Smooth muscle cell (in vitro differentiated cells): ENCODE measurements around the gene TVP23B. TPM values are rescaled to one million over a fixed set of nuclear protein-coding genes. Genes with fewer than 3 reads are reported as not detected.
"Not testable (repeated sequence)": the region's sequence is repeated elsewhere in the genome, so short reads cannot be mapped to it uniquely, and the experiment has no call there.

Experiments used
- DNase-seq: peaks from one replicate; lab custom pipeline; 2025; ENCODE audit not compliant: unreplicated experiment; lab: John Stamatoyannopoulos, UW
- H2AFZ ChIP-seq: fragments of 200-600 bp; sonication (generic); 2 replicates; pipeline ENCODE4 v1.6.0; 2016; ENCODE audit warnings: antibody characterized with exemption, low read depth, mild to moderate bottlenecking
- H3F3A ChIP-seq: fragments of 200-600 bp; sonication (generic); 2 replicates; pipeline ENCODE4 v1.6.0; 2017; ENCODE audit warnings: antibody characterized with exemption, low read depth
- H3K27ac ChIP-seq: fragments of 200-600 bp; sonication (generic); 2 replicates; pipeline ENCODE4 v1.5.1; 2016; ENCODE audit warnings: low read depth, mild to moderate bottlenecking
- H3K27me3 ChIP-seq: fragments of 200-600 bp; sonication (generic); 2 replicates; pipeline ENCODE4 v1.6.1; 2016; ENCODE audit warnings: low read depth, mild to moderate bottlenecking
- H3K36me3 ChIP-seq: fragments of 200-600 bp; sonication (generic); 2 replicates; pipeline ENCODE4 v1.5.1; 2016; ENCODE audit warnings: low read depth
- H3K4me1 ChIP-seq: fragments of 200-600 bp; sonication (generic); 2 replicates; pipeline ENCODE4 v1.5.1; 2016; ENCODE audit warnings: low read depth
- H3K4me2 ChIP-seq: fragments of 200-600 bp; sonication (generic); 2 replicates; pipeline ENCODE4 v1.6.0; 2016; ENCODE audit warnings: mild to moderate bottlenecking
- H3K4me3 ChIP-seq: fragments of 200-600 bp; sonication (generic); 2 replicates; pipeline ENCODE4 v1.5.1; 2016; ENCODE audit warnings: mild to moderate bottlenecking
- H3K79me2 ChIP-seq: fragments of 200-600 bp; sonication (generic); 2 replicates; pipeline ENCODE4 v1.6.0; 2016; ENCODE audit warnings: low read depth, mild to moderate bottlenecking
- H3K9ac ChIP-seq: fragments of 200-600 bp; sonication (generic); 2 replicates; pipeline ENCODE4 v1.6.0; 2016; ENCODE audit warnings: low read depth
- H3K9me3 ChIP-seq: fragments of 200-600 bp; sonication (generic); replicated peaks from 2 replicates; pipeline ENCODE4 v1.5.1; 2016; ENCODE audit warnings: low read depth
- H4K20me1 ChIP-seq: fragments of 200-600 bp; sonication (generic); 2 replicates; pipeline ENCODE4 v1.6.0; 2016; ENCODE audit warnings: low read depth
- WGBS: methylation state at CpG from one replicate; pipeline ENCODE4 v1.1.7; 2016; ENCODE audit warnings: low lambda C conversion rate; 5-methylcytosine and 5-hydroxymethylcytosine counted together
- polyA plus RNA-seq: library from polyadenylated mRNA; unstranded; fragments of >200 nt; fragmentation: Nextera tagmentation; extraction: Ambion mirVana; gene quantifications from 2 replicates; pipeline ENCODE4 v1.2.1, GENCODE V29; 2016
- total RNA-seq: library from RNA; depleted of rRNA; stranded (reverse); fragments of >200 nt; gene quantifications from 2 replicates; pipeline ENCODE4 v1.2.3, GENCODE V29; 2014

TVP23B gene
- total RNA-seq, result 102 and 106 TPM in 2 replicates
- 74.7 and 80.0 TPM in 2 replicates for polyA plus RNA-seq

DNA sequence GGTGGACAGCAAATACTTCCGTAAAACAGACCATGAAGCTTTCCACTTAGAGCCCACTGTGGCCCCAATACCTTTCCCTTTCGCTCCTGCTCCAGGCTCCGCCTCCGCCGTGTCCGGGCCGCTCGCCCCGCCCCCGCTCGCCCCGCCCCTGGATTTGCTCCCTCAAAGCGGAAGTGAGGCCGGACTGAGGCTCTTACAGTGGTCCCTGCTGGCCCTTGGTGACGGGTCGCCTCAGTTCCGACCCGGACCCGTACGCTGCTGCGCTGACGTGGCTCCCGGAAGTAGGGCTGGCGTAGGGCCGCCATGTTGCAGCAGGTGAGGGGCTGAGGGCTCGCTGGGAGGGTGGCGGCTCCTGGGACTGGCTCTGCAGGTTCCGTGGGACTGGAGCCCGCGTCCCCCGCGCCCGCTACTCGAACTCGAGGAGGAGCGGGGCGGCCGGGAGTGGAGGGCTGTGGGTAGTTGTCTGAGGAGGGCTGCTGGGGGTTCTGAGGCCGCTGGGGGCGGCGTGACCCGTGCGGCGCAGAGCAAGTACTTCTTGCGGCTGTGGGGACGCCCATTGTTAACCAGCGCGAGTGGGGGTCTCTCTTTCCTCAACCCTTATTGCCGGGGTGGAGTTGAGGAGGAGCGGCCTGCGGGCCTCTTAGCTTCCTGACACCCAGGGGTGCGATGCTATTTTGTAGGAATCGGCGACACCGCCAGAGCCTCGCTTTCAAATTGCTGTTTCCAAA lies at the start of gene TVP23B:
TSS of gene TVP23B (plus strand) at position 193 of the 728 bp plus-strand sequence. CDS start at position 304, 111 bp downstream.
- not testable (repeated sequence) for H3K4me1 ChIP-seq, H3K27me3 ChIP-seq, H3K36me3 ChIP-seq, H3K9me3 ChIP-seq, H3F3A ChIP-seq
- peaks cover 32% of the 10 kb centered on the region for H3K79me2 ChIP-seq
- H3K27ac ChIP-seq, result peak within 1 kb of the TSS; percentile 67
- peak within 1 kb of the TSS; percentile 84 for H3K9ac ChIP-seq
- peak; percentile 76 for DNase-seq
- H3K4me2 ChIP-seq, result peak within 1 kb of the TSS; percentile 84
- peaks cover 16% of the 10 kb centered on the region for H4K20me1 ChIP-seq
- peak within 1 kb of the TSS; percentile 63 for H3K4me3 ChIP-seq
- peak within 1 kb of the TSS; percentile 75 for H2AFZ ChIP-seq
- under 1% methylated on average over 38 of the region's 56 CpGs for WGBS

- not testable (repeated sequence) for H3K9me3 ChIP-seq, H3K9ac ChIP-seq, H3K79me2 ChIP-seq, H3K27me3 ChIP-seq, H3K4me3 ChIP-seq, H3K27ac ChIP-seq, H3K36me3 ChIP-seq, H2AFZ ChIP-seq, H4K20me1 ChIP-seq, DNase-seq, H3K4me2 ChIP-seq, H3F3A ChIP-seq, H3K4me1 ChIP-seq
- WGBS, result 100% methylated on average over 1 of the region's 1 CpG
Measured at GRCh38 chr17:18732438-18732837, 48.5 kb upstream of the TVP23B start.

GRCh38 chr17:18733350-18733749 lies 47.6 kb upstream of the TVP23B start:
- H3K27ac ChIP-seq, H3K9me3 ChIP-seq, H4K20me1 ChIP-seq, H3K27me3 ChIP-seq, H2AFZ ChIP-seq, H3K4me2 ChIP-seq, H3K4me3 ChIP-seq, H3K79me2 ChIP-seq, H3K9ac ChIP-seq, H3K36me3 ChIP-seq, H3F3A ChIP-seq, DNase-seq, H3K4me1 ChIP-seq: not testable (repeated sequence)
- 85% methylated on average over 4 of the region's 4 CpGs for whole genome bisulfite sequencing

DNA sequence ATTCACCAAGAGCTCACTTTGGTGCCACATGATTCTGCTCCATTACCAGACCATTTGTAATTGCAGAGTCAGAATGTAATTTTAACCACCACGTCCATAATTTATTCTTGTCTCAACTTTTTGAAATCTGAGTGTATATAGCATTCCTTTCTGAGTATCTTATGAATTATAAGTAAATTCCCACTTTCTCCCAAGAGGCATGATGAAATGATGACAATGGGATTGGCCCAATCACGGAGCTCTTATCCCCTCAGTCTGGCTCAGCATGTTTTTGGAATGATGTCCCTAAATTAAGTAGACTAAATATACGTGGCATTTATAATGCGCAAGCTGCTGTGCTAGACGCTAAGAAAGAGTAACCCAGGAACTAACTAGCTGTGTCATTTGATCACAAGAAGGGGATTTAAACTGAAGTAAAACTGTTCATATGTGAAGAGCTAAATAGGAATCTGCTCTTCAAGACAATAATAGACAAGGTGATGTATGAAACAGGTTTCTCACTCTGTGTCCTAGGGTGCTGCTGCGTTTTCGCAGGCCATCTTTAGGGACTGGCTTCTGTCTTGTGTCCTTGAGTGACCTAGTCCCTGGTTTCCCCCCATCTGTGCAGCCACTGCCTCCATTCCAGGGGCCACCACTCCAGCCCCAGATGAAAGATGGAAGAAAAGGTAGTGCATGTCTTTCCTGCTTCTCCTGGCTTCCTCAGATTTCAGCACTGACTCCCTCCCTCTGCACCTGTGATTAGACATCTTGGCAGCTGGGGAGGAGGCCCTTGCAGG lies 41.2 kb upstream of the TVP23B start:
- not testable (repeated sequence) for H3K36me3 ChIP-seq, H3K27ac ChIP-seq, H3K4me3 ChIP-seq, H3K9ac ChIP-seq, H3F3A ChIP-seq, DNase-seq, H3K9me3 ChIP-seq, H2AFZ ChIP-seq, H3K27me3 ChIP-seq, H4K20me1 ChIP-seq, H3K79me2 ChIP-seq, H3K4me2 ChIP-seq, H3K4me1 ChIP-seq
- WGBS, result 92% methylated on average over 7 of the region's 7 CpGs

DNA sequence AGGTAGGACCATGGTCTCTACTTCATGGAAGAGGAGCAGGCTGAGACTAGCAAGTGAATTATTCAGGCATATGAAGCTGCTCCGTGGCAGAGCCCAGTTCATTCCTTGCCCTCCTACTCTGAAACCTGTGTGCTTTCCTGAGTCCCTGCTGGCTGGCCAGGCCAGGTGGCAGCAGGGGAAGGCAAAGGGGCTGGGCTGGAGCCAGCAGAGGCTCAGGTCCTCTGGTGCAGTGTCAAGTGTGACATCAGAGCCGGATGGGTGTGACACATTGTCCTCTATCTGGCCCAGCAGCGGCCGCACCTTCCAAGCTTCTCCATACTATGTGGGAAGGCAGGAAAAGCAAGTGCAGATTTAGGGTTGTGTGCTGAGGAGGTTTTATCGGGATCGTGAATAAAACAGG lies 39.8 kb upstream of the TVP23B start:
- not testable (repeated sequence) for DNase-seq, H3K4me2 ChIP-seq, H3K36me3 ChIP-seq, H3K27me3 ChIP-seq, H3K4me1 ChIP-seq, H4K20me1 ChIP-seq, H3K4me3 ChIP-seq, H3K9me3 ChIP-seq, H2AFZ ChIP-seq, H3K9ac ChIP-seq, H3K79me2 ChIP-seq, H3K27ac ChIP-seq, H3F3A ChIP-seq
- 94% methylated on average over 3 of the region's 6 CpGs for WGBS

GRCh38 chr17:18743699-18744421 lies 37.1 kb upstream of the TVP23B start, which contains the start of gene FBXW10:
Gene FBXW10 (plus strand): TSS chr17:18744054. CDS start chr17:18744245, 191 bp downstream.
- 52% methylated on average over 9 of the region's 10 CpGs for WGBS
- DNase-seq, H3K79me2 ChIP-seq, H3K27me3 ChIP-seq, H3K27ac ChIP-seq, H2AFZ ChIP-seq, H3K4me2 ChIP-seq, H3K4me3 ChIP-seq, H3K9me3 ChIP-seq, H3K36me3 ChIP-seq, H3K4me1 ChIP-seq, H4K20me1 ChIP-seq, H3F3A ChIP-seq, H3K9ac ChIP-seq: not testable (repeated sequence)

DNA sequence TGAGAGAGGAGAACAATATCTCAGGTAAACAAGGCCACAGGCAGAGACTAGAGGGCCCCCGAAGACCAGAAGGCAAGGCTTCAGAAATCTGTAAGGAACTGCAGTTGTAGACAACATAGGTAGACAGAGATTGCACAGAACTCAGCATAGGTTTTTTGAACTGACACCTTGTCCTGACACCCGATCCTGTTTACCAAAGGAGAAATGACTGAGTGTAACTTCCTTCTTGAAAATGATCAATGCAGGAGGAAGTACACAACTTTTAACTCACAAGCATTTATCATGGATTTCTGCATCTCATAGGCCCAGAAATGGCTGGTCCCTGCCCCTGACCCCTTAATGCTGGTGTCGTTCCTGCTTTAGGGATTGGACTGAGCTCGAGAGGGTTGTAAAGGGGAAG lies 36.3 kb upstream of the TVP23B start:
- not testable (repeated sequence) for DNase-seq, H2AFZ ChIP-seq, H3K4me2 ChIP-seq, H3K79me2 ChIP-seq, H4K20me1 ChIP-seq, H3K27me3 ChIP-seq, H3K4me1 ChIP-seq, H3K9me3 ChIP-seq, H3K9ac ChIP-seq, H3F3A ChIP-seq, H3K4me3 ChIP-seq, H3K27ac ChIP-seq, H3K36me3 ChIP-seq
- 88% methylated on average over 4 of the region's 4 CpGs for WGBS

DNA sequence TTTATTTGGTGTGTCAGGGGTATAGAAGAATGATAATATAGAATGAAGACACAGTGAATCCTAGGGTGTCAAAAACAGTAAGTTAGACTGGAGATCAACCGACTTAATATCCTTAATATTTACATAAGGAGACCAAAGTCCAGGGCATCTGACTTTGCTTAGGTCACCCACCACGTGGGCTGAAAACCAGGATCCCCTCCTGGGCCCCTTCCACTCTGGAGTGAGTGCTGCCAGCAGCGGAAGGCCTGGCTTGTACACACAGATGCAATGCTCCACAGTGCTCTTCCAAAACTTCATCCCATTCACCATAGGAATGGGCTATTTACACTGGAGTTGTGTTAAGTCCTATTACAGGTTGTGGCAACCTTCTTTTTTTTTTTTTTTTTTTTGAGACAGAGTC lies 34.4 kb upstream of the TVP23B start:
- not testable (repeated sequence) for DNase-seq, H3K9me3 ChIP-seq, H3F3A ChIP-seq, H3K36me3 ChIP-seq, H3K4me2 ChIP-seq, H3K27ac ChIP-seq, H3K9ac ChIP-seq, H3K79me2 ChIP-seq, H3K27me3 ChIP-seq, H3K4me1 ChIP-seq, H3K4me3 ChIP-seq, H2AFZ ChIP-seq, H4K20me1 ChIP-seq
- WGBS, result 75% methylated on average over 3 of the region's 3 CpGs
